Activated naive CD4-positive, alpha-beta T cell treated with anti-CD3 and anti-CD28 coated beads, Interleukin-2, amount 50 U/mL, for 72 hours (primary cell): ENCODE measurements around the gene SERF2. TPM values are rescaled to one million over a fixed set of nuclear protein-coding genes. Genes with fewer than 3 reads are reported as not detected.
A peak's percentile ranks its signal among the peaks of the same experiment; 100 is the strongest.
"Not testable (repeated sequence)": the region's sequence is repeated elsewhere in the genome, so short reads cannot be mapped to it uniquely, and the experiment has no call there.

Source experiments
- ATAC-seq, 2 donors: fragments of 150-1000 bp; cut with Tn5 transposase; 2 replicates each; pipeline ENCODE4 v1.10.0; 2021; ENCODE audit warnings: mild to moderate bottlenecking in 2 of 2, moderate library complexity in 2 of 2
- DNase-seq, 2 donors: peaks; one replicate each; pipeline ENCODE4 v3.0.0; 2021 to 2022; ENCODE audit warnings: low spot score in 2 of 2
- H3K27ac Mint-ChIP-seq, 2 donors: one replicate each; pipeline ENCODE4 v1.8.0; 2022; ENCODE audit warnings: mild to moderate bottlenecking in 2 of 2, mixed read lengths in 2 of 2
- H3K36me3 Mint-ChIP-seq, 2 donors: one replicate each; pipeline ENCODE4 v1.8.0; 2022; ENCODE audit warnings: mixed read lengths in 2 of 2
- H3K9me3 Mint-ChIP-seq, 2 donors: one replicate each; pipeline ENCODE4 v1.8.0; 2022; ENCODE audit warnings: mixed read lengths in 2 of 2
- total RNA-seq, 2 donors: library from RNA; stranded (reverse); gene quantifications; one replicate each; pipeline ENCODE4 v1.2.3, GENCODE V29; 2022

SERF2 gene
- total RNA-seq, 2 donors from 2014 or later: 714 to 722 TPM

- peak; percentile 85 to 92 for DNase-seq
- Mint-ChIP-seq H3K9me3 (no peaks in the 10 kb centered on the region), H3K27ac (peak overlapping the region; percentile 91 to 94), H3K36me3 (peaks cover 0 to under 1% of the 10 kb centered on the region in 2 donors)
- ATAC-seq: peak; percentile 85 to 90
These were observed 14.7 kb upstream of the SERF2 start for GRCh38 chr15:43777267-43777914.

- DNase-seq: no peak
- peak overlapping the region in 1 of 2 donors; percentile 8 for H3K27ac Mint-ChIP-seq
- ATAC-seq: no peak
- no peaks in the 10 kb centered on the region for H3K9me3 Mint-ChIP-seq
- H3K36me3 Mint-ChIP-seq: no peaks in the 10 kb centered on the region
These were observed 13.1 kb upstream of the SERF2 start for GRCh38 chr15:43779016-43779415.

DNA sequence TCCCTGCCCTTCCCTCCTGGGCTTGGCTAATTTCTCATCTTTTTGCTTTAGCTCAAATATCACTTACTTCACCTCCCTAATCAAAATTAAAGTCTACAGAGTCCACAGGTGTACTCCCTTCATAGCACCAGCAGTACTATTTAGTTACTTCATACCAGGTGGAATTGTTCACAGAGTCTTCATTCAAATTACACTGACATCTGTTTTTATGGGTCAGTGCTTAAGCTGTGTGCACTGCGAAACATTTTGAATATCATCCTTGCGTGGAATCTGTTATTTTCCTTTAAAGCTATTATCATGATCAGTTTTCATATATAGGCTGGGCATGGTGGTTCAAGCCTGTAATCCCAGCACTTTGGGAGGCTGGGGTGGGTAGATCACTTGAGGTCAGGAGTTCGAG is 2.7 kb upstream of the SERF2 start:
- no peak for DNase-seq
- ATAC-seq: no peak
- Mint-ChIP-seq H3K27ac (no peak overlapping the region), H3K9me3 (no peaks in the 10 kb centered on the region), H3K36me3 (peaks cover 24% of the 10 kb centered on the region in 2 donors)

GRCh38 chr15:43792761-43793476 is 799 bp downstream of the SERF2 start:
- DNase-seq (peak in 1 of 2 donors; percentile 22), ATAC-seq (peak in 1 of 2 donors; percentile 13)
- Mint-ChIP-seq H3K36me3 (peaks cover 38% of the 10 kb centered on the region in 2 donors), H3K9me3 (no peaks in the 10 kb centered on the region), H3K27ac (peak overlapping the region; percentile 98 to 100)

DNA sequence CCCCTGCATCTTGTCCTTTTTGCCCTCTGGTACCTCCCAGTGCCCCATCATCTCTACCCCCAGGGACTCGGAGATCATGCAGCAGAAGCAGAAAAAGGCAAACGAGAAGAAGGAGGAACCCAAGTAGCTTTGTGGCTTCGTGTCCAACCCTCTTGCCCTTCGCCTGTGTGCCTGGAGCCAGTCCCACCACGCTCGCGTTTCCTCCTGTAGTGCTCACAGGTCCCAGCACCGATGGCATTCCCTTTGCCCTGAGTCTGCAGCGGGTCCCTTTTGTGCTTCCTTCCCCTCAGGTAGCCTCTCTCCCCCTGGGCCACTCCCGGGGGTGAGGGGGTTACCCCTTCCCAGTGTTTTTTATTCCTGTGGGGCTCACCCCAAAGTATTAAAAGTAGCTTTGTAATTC is 1.5 kb downstream of the SERF2 start:
- no peak for DNase-seq
- Mint-ChIP-seq H3K36me3 (peaks cover 38 to 45% of the 10 kb centered on the region in 2 donors), H3K27ac (peak overlapping the region; percentile 98 to 100), H3K9me3 (no peaks in the 10 kb centered on the region)
- no peak for ATAC-seq

DNA sequence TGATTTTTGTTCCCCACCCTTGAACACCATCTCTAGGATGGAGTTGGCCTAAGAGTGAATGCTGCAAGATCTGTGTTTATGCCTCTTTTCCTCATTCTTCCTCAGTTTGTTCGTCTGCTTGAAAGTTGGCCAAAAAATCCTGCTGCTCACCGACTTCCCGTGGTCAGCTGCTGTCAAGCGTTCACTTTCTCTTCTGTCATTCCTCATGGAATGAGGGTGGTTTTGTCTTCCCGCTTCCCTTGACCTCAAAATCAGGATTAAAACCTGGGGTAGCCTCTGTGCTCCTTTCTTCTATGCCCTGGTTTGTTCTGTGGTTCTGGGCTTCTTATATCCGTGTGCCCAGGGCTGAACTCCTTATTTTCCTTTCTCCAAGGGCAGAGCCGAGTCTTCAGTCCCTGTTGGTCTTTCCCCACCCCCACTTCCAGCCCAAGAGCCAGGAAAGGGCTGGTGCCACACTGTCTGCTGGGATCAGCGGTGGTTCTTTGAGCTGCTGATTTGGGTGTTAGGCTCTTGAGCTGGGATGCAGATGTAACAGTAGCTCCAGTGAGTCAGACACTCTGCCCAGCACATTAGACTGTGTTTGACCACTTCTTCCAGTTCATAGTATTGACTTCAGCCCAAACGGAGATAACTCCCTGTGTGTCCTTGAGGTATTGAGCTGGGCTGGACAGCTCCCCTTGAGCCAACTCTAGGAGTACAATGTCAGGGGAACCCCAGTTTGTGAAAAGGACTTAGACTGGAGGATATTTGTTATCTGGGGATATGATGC is 2.3 kb downstream of the SERF2 start:
- peaks cover 43 to 52% of the 10 kb centered on the region in 2 donors for H3K36me3 Mint-ChIP-seq
- peak overlapping the region; percentile 89 to 100 for H3K27ac Mint-ChIP-seq
- DNase-seq (no peak), ATAC-seq (no peak)
- no peaks in the 10 kb centered on the region for H3K9me3 Mint-ChIP-seq

GRCh38 chr15:43795197-43795596 is 3.1 kb downstream of the SERF2 start:
- DNase-seq: no peak
- no peaks in the 10 kb centered on the region for H3K9me3 Mint-ChIP-seq
- H3K36me3 Mint-ChIP-seq: peaks cover 50 to 59% of the 10 kb centered on the region in 2 donors
- ATAC-seq: no peak
- peak overlapping the region; percentile 62 to 100 for H3K27ac Mint-ChIP-seq

- H3K27ac Mint-ChIP-seq: peak overlapping the region in 1 of 2 donors; percentile 2
- DNase-seq (no peak), ATAC-seq (no peak)
- H3K36me3 Mint-ChIP-seq: peaks cover 58 to 67% of the 10 kb centered on the region in 2 donors
- H3K9me3 Mint-ChIP-seq: no peaks in the 10 kb centered on the region
These were observed 3.9 kb downstream of the SERF2 start for GRCh38 chr15:43795997-43796396.

- Mint-ChIP-seq H3K36me3 (peaks cover 64 to 73% of the 10 kb centered on the region in 2 donors), H3K9me3 (no peaks in the 10 kb centered on the region), H3K27ac (peak overlapping the region in 1 of 2 donors; percentile 65)
- ATAC-seq: no peak
- no peak for DNase-seq
These were observed 4.4 kb downstream of the SERF2 start for GRCh38 chr15:43796566-43796965.

DNA sequence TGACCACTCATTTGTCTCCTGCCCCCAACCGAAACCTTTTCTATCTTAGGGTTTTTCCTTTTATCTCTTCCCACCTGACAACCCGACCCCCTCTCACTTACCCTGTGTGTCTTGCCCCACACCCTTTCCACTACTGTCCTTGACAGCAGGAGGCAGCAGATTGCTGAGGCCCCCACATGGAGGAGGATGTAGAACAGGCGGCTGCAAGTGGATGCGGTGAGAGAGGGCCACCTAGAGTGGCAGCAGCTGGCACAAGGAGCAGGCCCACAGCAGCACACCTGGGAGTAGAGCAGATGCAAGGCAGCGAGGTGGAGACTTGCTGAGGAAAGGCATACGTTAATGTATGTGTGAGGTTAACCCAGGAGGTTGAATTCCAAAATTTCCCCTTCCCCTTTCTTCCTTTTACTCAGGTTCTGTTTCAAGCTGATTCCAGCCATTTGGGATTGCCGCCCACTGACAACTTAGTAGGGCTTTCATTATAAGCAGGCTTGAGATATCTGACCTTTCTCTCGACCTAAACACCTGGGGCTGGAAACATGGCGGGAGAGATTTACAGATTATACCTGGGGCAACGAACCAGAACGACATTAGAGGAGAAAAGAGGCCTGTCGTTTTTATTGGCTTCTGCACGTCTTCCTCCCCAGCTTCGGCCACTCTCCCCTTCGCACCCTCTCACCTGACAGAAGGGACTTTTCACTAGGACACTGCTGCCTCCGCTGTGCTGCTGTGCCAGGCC is 7.3 kb downstream of the SERF2 start:
- peaks cover 44 to 54% of the 10 kb centered on the region in 2 donors for H3K36me3 Mint-ChIP-seq
- ATAC-seq (peak in 1 of 2 donors; percentile 4), DNase-seq (no peak)
- H3K9me3 Mint-ChIP-seq: no peaks in the 10 kb centered on the region
- H3K27ac Mint-ChIP-seq: peak overlapping the region; percentile 88 to 91

DNA sequence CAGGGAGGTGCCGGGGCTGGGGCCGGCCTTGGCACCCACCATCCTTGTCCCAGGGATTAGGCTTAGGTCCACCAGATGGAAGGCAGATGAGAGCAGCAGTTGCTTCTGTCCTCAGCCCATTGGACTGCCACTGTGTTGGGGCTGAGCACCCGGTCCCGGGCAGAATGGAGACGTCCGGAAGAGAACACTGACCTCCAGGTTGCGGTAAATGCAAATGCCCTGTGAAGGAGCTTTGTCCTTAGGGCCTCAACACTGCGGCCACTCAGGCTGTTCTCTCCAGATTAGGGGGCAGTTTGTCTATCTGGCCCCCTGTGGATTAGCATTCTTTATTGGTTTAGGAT is 7.8 kb downstream of the SERF2 start, which contains the start of gene SERINC4:
SERINC4 (minus strand) TSS at position 276 of the 341 bp plus-strand sequence; CDS start at position 42, 234 bp downstream.
- peak within 1 kb of the TSS; percentile 91 to 99 for H3K27ac Mint-ChIP-seq
- no peaks in the 10 kb centered on the region for H3K9me3 Mint-ChIP-seq
- H3K36me3 Mint-ChIP-seq: peaks cover 38 to 49% of the 10 kb centered on the region in 2 donors
- DNase-seq (no peak), ATAC-seq (peak in 1 of 2 donors; percentile 4)

- Mint-ChIP-seq H3K9me3 (no peaks in the 10 kb centered on the region), H3K27ac (peak within 1 kb of the TSS; percentile 91 to 99), H3K36me3 (peaks cover 32 to 48% of the 10 kb centered on the region in 2 donors)
- ATAC-seq: peak; percentile 95 to 96
- DNase-seq: peak; percentile 85 to 87
These were observed 8.4 kb downstream of the SERF2 start, which contains the start of gene HYPK for GRCh38 chr15:43800286-43801141. Gene HYPK, plus strand, starts transcription at chr15:43800599. Its CDS starts 24 bp downstream, at chr15:43800623.

DNA sequence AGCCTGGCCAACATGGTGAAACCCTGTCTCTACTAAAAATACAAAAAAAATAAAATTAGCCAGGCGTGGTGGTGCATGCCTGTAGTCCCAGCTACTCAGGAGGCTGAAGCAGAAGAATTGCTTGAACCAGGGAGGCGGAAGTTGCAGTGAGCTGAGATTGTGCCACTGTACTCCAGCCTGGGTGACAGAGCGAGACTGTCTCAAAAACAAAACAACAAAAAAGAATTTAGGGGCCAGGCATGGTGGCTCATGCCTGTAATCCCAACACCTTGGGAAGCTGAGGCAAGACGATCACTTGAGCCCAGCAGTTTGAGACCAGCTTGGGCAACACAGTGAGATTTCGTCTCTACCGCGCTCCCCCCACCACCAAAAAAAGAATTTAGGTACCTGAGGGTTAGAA is 10.6 kb downstream of the SERF2 start:
- not testable (repeated sequence) for ATAC-seq, DNase-seq, H3K9me3 Mint-ChIP-seq
- Mint-ChIP-seq H3K36me3 (peaks cover 37 to 64% of the 10 kb centered on the region in 2 donors), H3K27ac (peak overlapping the region in 1 of 2 donors; percentile 14)

GRCh38 chr15:43808435-43808950 is 16.4 kb downstream of the SERF2 start:
- Mint-ChIP-seq H3K9me3 (no peaks in the 10 kb centered on the region), H3K27ac (no peak overlapping the region), H3K36me3 (peaks cover 18 to 41% of the 10 kb centered on the region in 2 donors)
- DNase-seq: no peak
- ATAC-seq: no peak

DNA sequence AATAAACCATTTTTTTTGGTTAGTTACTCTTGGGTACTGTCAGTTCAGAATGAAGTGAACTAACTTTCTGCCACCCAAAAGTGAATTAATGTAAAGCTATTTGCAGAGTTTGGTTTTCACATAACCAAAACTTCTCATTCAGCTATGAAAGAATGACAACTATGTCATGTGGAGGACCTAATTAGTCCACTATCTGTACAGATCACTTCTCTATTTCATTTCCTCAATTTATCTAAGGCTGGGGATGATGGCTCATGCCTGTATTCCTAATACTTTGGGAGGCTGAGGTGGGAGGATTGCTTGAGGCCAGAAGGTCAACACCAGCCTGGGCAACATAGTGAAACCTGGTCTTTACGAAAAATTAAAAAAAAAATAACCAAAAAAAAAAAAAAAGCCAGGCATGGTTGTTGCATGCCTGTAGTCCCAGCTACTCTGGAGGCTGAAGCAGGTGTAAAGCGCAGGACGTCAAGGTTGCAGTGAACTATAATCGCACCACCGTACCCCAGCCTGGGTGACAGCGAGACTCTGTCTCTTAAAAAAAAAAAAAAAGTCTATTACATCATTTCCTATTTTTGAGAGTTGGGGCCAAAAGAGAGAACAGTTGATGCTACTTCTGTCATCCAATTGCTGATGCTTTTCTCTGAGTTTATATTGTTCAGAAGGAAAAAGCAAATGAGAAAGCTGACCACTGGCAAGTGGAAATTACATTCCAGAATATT is 17.0 kb downstream of the SERF2 start:
- Mint-ChIP-seq H3K9me3 (no peaks in the 10 kb centered on the region), H3K27ac (peak overlapping the region in 1 of 2 donors; percentile 36), H3K36me3 (peaks cover 21 to 41% of the 10 kb centered on the region in 2 donors)
- ATAC-seq (no peak), DNase-seq (no peak)
